ENCODE results near the gene TPPP3. TPM values are rescaled to one million over a fixed set of nuclear protein-coding genes. Genes with fewer than 3 reads are reported as not detected.

TPPP3 gene
- total RNA-seq (2021) = 0.28 and 0.31 TPM in 2 replicates
- Bru-seq, nascent RNA = not detected
- BruChase-seq, experiment 1, labeled RNA remaining after a 2-hour chase = percentile 14 among the genes with signal in this experiment
- percentile 14 among the genes with signal in this experiment for BruChase-seq, experiment 2, labeled RNA remaining after a 6-hour chase
- long read RNA-seq = 0 reads

DNA sequence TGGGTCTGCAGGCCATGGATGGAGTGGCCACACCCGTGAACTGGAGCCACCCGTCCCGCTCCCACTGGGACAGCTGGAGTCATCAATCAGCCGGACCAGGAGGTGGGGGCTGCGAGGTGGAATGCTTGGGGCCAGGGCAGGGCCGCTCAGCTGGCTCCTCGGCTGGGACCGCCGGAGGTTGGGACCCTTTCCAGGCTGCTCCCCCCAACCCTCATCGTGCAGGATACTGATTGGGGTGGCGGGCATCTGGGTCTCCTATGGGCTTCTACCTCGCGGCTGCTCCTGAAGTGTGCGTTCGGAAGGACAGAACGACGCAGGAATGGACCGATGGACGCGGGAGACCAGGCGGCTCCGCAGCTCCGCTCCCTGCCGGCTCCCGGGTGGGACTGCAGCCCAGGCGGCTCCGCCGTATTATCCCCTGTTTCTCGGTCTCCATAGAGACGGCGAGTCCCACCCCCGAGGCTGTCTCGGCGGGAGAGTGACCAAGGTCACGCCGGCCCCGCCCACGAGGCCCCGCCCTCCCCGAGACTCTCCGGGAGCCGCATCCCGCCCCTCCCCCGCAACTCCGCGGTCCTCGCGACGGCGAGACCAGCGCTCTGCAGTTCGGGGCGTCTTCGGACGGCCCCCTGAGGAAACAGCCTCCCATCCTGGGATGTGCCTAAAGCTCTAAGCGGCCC is at the start of gene TPPP3:
Gene TPPP3, minus strand, starts transcription at position 388 of the 677 bp plus-strand sequence. CDS start 2,387 bp downstream, outside the sequence.
- intact Hi-C loops (cut with micrococcal nuclease; ENCODE audit: unreplicated experiment) = no loop called here
- CTCF ChIA-PET = interaction anchor here (0.6 to 1.2 kb wide), 5 partner anchors 36 to 181 kb away, joined by 3 to 20 read pairs (median 4); partner anchors contain the start of genes KCTD19 and LRRC36

DNA sequence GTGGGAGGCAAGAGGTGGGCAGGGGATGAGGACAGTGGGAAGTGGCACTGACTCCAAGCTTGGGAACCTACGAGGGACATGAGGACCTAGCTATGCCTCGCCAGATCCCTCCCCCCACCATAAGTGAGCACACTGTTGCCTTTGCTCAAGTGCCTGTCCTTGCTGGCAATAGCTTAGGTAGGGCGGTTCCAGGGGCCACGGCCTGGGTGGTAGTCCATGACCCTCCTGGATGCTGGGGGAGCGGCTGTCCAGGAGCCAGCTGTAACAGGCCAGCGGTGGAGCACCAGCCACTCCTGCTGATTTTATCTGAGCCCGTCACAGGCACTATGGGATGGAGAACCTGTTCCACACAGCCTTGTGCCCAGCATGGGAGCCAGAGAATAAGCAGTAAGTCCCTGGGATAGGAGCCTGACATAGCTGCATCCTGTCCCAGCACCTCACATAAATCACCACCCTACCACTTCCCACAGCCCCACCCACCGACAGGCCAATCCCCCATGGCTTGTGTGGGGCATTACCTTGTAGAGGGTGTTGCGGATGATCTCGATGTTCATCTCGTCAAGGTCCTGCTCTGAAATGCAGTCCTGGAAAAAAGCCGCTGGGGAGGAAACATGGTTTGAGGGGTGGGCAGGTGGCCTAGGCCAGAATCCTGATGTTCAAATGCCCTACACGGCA is 49.4 kb upstream of the TPPP3 start:
- H3K4me1 ChIP-seq (ENCODE audit: insufficient read depth, low read length, poor library complexity, severe bottlenecking) = no peaks in the 10 kb centered on the region
- no peaks in the 10 kb centered on the region for H3K36me3 ChIP-seq (ENCODE audit: insufficient read depth, low read length, poor library complexity, severe bottlenecking)
- TF ChIP-seq, protein P1, sequence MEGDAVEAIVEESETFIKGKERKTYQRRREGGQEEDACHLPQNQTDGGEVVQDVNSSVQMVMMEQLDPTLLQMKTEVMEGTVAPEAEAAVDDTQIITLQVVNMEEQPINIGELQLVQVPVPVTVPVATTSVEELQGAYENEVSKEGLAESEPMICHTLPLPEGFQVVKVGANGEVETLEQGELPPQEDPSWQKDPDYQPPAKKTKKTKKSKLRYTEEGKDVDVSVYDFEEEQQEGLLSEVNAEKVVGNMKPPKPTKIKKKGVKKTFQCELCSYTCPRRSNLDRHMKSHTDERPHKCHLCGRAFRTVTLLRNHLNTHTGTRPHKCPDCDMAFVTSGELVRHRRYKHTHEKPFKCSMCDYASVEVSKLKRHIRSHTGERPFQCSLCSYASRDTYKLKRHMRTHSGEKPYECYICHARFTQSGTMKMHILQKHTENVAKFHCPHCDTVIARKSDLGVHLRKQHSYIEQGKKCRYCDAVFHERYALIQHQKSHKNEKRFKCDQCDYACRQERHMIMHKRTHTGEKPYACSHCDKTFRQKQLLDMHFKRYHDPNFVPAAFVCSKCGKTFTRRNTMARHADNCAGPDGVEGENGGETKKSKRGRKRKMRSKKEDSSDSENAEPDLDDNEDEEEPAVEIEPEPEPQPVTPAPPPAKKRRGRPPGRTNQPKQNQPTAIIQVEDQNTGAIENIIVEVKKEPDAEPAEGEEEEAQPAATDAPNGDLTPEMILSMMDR (conservative IDR thresholded peaks at IDR 0.05; ENCODE audit: low read depth, low read length) = no peak
- no peak for TF ChIP-seq EZH2 (IDR thresholded peaks at IDR 0.05; ENCODE audit: borderline replicate concordance, low read depth, low read length, poor library complexity, severe bottlenecking)
- intact Hi-C loops (cut with micrococcal nuclease; ENCODE audit: unreplicated experiment) = no loop called here
- ChIA-PET CTCF (interaction anchor here (1.4 kb wide), 1 partner anchor 14 kb away, joined by 3 read pairs; no protein-coding TSS in a partner anchor), POLR2A (ENCODE audit: low non-redundant PET) (no interaction called here)
- no peaks in the 10 kb centered on the region for H3K9me3 ChIP-seq (ENCODE audit: low read depth, low read length, poor library complexity, severe bottlenecking)
- no TSS peak for BruUV-seq (replicated peaks)
- H3K4me3 ChIP-seq (ENCODE audit: low read depth, low read length, poor library complexity, severe bottlenecking) = no peak overlapping the region
- no peak overlapping the region for H3K27ac ChIP-seq (ENCODE audit: low read depth, low read length, poor library complexity, severe bottlenecking)
- no peaks in the 10 kb centered on the region for H3K27me3 ChIP-seq (replicated peaks; ENCODE audit: insufficient read depth, low read depth, low read length, poor library complexity)
- DNase-seq (ENCODE audit: low spot score) = no peak

More for the DNA sequence above, at the start of gene TPPP3:
- TF ChIP-seq EZH2 (IDR thresholded peaks at IDR 0.05; ENCODE audit: borderline replicate concordance, low read depth, low read length, poor library complexity, severe bottlenecking) = no peak
- TF ChIP-seq, protein P1 (conservative IDR thresholded peaks at IDR 0.05; ENCODE audit: low read depth, low read length) = peak; percentile 63
- Histone ChIP-seq H3K27me3 (replicated peaks; ENCODE audit: insufficient read depth, low read depth, low read length, poor library complexity) (peaks cover 8% of the 10 kb centered on the region), H3K36me3 (ENCODE audit: insufficient read depth, low read length, poor library complexity, severe bottlenecking) (no peaks in the 10 kb centered on the region), H3K4me1 (ENCODE audit: insufficient read depth, low read length, poor library complexity, severe bottlenecking) (peaks cover 14% of the 10 kb centered on the region), H3K27ac (ENCODE audit: low read depth, low read length, poor library complexity, severe bottlenecking) (no peak within 1 kb of the TSS), H3K9me3 (ENCODE audit: low read depth, low read length, poor library complexity, severe bottlenecking) (no peaks in the 10 kb centered on the region), H3K4me3 (ENCODE audit: low read depth, low read length, poor library complexity, severe bottlenecking) (peak within 1 kb of the TSS; percentile 31)
- no TSS peak for BruUV-seq (replicated peaks)
- POLR2A ChIA-PET (ENCODE audit: low non-redundant PET) = interaction anchor here (0.6 kb wide), 1 partner anchor 27 kb away, joined by 12 read pairs; no protein-coding TSS in a partner anchor
- DNase-seq (ENCODE audit: low spot score) = peak; percentile 82

DNA sequence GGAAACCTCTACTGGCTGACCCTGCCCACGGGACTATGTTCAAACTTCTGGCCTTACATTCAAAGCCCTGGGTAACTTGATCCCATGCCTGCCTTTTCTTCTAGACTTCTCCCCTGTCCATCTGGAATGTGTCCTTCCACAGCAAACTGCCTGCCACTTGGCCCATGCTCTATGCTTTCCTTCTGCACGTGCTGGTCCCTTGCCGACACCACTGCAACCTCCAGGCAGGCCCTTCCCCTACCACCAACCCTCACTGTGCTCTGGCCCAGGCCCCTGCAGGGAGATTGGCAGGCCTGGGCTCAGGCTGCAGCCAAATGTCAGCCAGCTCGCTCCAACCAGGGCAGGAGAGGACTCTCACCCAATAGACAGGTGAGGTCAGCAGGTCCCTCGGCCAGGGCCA is 48.6 kb upstream of the TPPP3 start:
- ChIA-PET CTCF (interaction anchor here (1.4 kb wide), 1 partner anchor 14 kb away, joined by 3 read pairs; no protein-coding TSS in a partner anchor), POLR2A (ENCODE audit: low non-redundant PET) (no interaction called here)
- no peak overlapping the region for H3K27ac ChIP-seq (ENCODE audit: low read depth, low read length, poor library complexity, severe bottlenecking)
- TF ChIP-seq EZH2 (IDR thresholded peaks at IDR 0.05; ENCODE audit: borderline replicate concordance, low read depth, low read length, poor library complexity, severe bottlenecking) = no peak
- TF ChIP-seq, protein P1 (conservative IDR thresholded peaks at IDR 0.05; ENCODE audit: low read depth, low read length) = no peak
- H3K9me3 ChIP-seq (ENCODE audit: low read depth, low read length, poor library complexity, severe bottlenecking) = no peaks in the 10 kb centered on the region
- H3K4me1 ChIP-seq (ENCODE audit: insufficient read depth, low read length, poor library complexity, severe bottlenecking) = no peaks in the 10 kb centered on the region
- no peak for DNase-seq (ENCODE audit: low spot score)
- H3K36me3 ChIP-seq (ENCODE audit: insufficient read depth, low read length, poor library complexity, severe bottlenecking) = no peaks in the 10 kb centered on the region
- no TSS peak for BruUV-seq (replicated peaks)
- H3K27me3 ChIP-seq (replicated peaks; ENCODE audit: insufficient read depth, low read depth, low read length, poor library complexity) = no peaks in the 10 kb centered on the region
- intact Hi-C loops (cut with micrococcal nuclease; ENCODE audit: unreplicated experiment) = no loop called here
- H3K4me3 ChIP-seq (ENCODE audit: low read depth, low read length, poor library complexity, severe bottlenecking) = no peak overlapping the region
